Neuron (in vitro differentiated cells): ENCODE measurements around the gene ZFYVE1.

Experiments used
- H2AFZ ChIP-seq: one replicate; pipeline ENCODE4 v1.6.1; 2013; ENCODE audit warnings: low read depth, mild to moderate bottlenecking, inconsistent platforms, low read length, moderate library complexity
- H3K27me3 ChIP-seq: one replicate; pipeline ENCODE4 v1.6.1; 2013; ENCODE audit warnings: low read length; ENCODE audit not compliant: insufficient read depth
- H3K36me3 ChIP-seq: one replicate; pipeline ENCODE4 v1.6.1; 2013; ENCODE audit warnings: low read length; ENCODE audit not compliant: insufficient read depth
- H3K4me1 ChIP-seq: one replicate; pipeline ENCODE4 v1.6.1; 2013; ENCODE audit warnings: low read length; ENCODE audit not compliant: insufficient read depth
- H3K4me3 ChIP-seq: 2 replicates; pipeline ENCODE4 v1.5.1; 2013; ENCODE audit warnings: mild to moderate bottlenecking, low read length, moderate library complexity
- H3K9me3 ChIP-seq: one replicate; pipeline ENCODE4 v1.6.1; 2013; ENCODE audit warnings: low read length

Gene ZFYVE1

GRCh38 chr14:72920008-72920407 lies 106.9 kb downstream of the ZFYVE1 start:
- no peaks in the 10 kb centered on the region for H3K36me3 ChIP-seq
- no peaks in the 10 kb centered on the region for H3K27me3 ChIP-seq
- no peaks in the 10 kb centered on the region for H3K9me3 ChIP-seq
- peaks cover 6% of the 10 kb centered on the region for H3K4me1 ChIP-seq
- no peak overlapping the region for H2AFZ ChIP-seq
- H3K4me3 ChIP-seq, result no peak overlapping the region
